GM10847 (cell line): Measurements from ENCODE around the gene OR2C1.

Experiments
- POLR2A ChIP-seq: IDR thresholded peaks from 2 replicates; pipeline ENCODE4 v1.6.1; 2011; ENCODE audit not compliant: insufficient read length; ENCODE audit errors: extremely low read depth

OR2C1 gene

GRCh38 chr16:3355589-3355988 lies at the start of gene OR2C1:
OR2C1 (plus strand) TSS chr16:3355889; CDS start chr16:3355941, 52 bp downstream.
- TF ChIP-seq POLR2A: no peak

- no peak for TF ChIP-seq POLR2A
Observed at GRCh38 chr16:3306078-3306477, 49.6 kb upstream of the OR2C1 start.

- no peak for TF ChIP-seq POLR2A
Observed at GRCh38 chr16:3311496-3311895, 44.2 kb upstream of the OR2C1 start.

GRCh38 chr16:3317315-3317999 lies 38.2 kb upstream of the OR2C1 start:
- TF ChIP-seq POLR2A: no peak

GRCh38 chr16:3321816-3322215 lies 33.9 kb upstream of the OR2C1 start:
- TF ChIP-seq POLR2A: no peak

- no peak for TF ChIP-seq POLR2A
Observed at GRCh38 chr16:3327514-3327913, 28.2 kb upstream of the OR2C1 start.

- TF ChIP-seq POLR2A: no peak
Observed at GRCh38 chr16:3328104-3328503, 27.6 kb upstream of the OR2C1 start.

- no peak for TF ChIP-seq POLR2A
Observed at GRCh38 chr16:3328643-3329042, 27.0 kb upstream of the OR2C1 start.

- no peak for TF ChIP-seq POLR2A
Observed at GRCh38 chr16:3346041-3346440, 9.6 kb upstream of the OR2C1 start.

GRCh38 chr16:3347586-3347985 lies 8.1 kb upstream of the OR2C1 start:
- no peak for TF ChIP-seq POLR2A

- TF ChIP-seq POLR2A: no peak
Observed at GRCh38 chr16:3348547-3349167, 7.0 kb upstream of the OR2C1 start.

GRCh38 chr16:3349175-3349574 lies 6.5 kb upstream of the OR2C1 start:
- no peak for TF ChIP-seq POLR2A

GRCh38 chr16:3356118-3356517 lies 429 bp downstream of the OR2C1 start:
- no peak for TF ChIP-seq POLR2A

GRCh38 chr16:3358871-3359270 lies 3.2 kb downstream of the OR2C1 start:
- TF ChIP-seq POLR2A: no peak

GRCh38 chr16:3362931-3363330 lies 7.2 kb downstream of the OR2C1 start:
- no peak for TF ChIP-seq POLR2A

GRCh38 chr16:3363793-3364192 lies 8.1 kb downstream of the OR2C1 start:
- TF ChIP-seq POLR2A: no peak
